GM18519 (cell line): ENCODE results near the gene GRAMD1B.

Source experiments
- ATAC-seq: cut with Tn5 transposase; IDR thresholded peaks from one replicate; pipeline ENCODE4 v1.9.1; 2021; ENCODE audit warnings: mild to moderate bottlenecking, moderate library complexity; ENCODE audit not compliant: unreplicated experiment, low FRiP score

Gene GRAMD1B

GRCh38 chr11:123472236-123472935, 42.3 kb downstream of the GRAMD1B start:
- no peak for ATAC-seq

- ATAC-seq: no peak
Observed at GRCh38 chr11:123473941-123474677, 44.0 kb downstream of the GRAMD1B start.

GRCh38 chr11:123474994-123475393, 44.9 kb downstream of the GRAMD1B start:
- no peak for ATAC-seq

DNA sequence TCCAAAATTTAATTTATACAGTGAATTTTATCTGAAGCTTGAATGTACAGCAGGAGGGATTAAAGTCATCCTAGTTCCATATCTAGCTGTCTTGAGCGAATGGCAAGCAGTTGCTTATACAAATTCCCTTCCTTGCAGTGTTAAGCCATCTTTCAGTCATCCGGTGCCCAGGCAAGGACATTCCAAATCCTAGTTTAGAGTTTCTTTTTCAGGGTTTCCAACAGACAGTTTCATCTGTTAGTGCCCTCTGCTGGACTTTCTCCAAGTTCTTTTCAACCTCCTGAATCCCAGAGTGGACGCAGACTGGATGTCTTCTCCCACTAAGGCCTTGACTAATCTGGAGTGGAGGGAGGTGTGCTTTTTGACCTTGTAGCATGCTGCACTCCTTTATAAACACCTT, 45.4 kb downstream of the GRAMD1B start:
- ATAC-seq: no peak

DNA sequence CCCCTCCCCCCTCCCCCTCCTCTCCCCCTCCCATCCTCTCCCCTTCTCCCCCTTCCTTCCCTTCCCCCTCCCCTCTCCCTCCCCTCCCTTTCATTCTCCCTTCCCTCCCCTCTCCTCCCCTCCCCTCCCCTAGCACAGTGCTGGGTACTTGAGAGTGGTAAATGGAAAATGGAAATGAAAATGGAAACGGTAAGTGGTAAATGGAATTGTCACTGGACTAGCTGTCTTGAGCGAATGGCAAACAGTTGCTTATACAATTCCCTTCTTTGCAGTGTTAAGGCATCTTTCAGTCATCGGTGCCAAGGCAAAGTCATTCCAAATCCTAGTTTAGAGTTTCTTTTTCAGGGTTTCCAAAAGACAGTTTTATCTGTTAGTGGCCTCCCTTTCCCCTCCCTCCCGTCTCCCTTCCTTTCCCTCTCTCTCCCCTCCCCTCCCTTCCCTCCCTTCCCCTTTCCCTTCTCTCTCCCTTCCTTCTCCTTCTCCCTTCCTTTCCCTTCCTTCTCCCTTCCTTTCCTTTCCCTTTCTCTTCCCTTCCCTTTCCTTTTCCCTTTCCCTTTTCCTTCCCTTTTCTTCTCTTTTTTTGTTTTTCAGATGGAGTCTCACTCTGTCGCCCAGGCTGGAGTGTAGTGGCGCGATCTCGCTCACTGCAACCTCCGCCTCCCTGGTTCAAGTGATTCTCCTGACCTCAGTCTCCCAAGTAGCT, 47.3 kb downstream of the GRAMD1B start:
- ATAC-seq: no peak

GRCh38 chr11:123478352-123478987, 48.4 kb downstream of the GRAMD1B start:
- no peak for ATAC-seq

DNA sequence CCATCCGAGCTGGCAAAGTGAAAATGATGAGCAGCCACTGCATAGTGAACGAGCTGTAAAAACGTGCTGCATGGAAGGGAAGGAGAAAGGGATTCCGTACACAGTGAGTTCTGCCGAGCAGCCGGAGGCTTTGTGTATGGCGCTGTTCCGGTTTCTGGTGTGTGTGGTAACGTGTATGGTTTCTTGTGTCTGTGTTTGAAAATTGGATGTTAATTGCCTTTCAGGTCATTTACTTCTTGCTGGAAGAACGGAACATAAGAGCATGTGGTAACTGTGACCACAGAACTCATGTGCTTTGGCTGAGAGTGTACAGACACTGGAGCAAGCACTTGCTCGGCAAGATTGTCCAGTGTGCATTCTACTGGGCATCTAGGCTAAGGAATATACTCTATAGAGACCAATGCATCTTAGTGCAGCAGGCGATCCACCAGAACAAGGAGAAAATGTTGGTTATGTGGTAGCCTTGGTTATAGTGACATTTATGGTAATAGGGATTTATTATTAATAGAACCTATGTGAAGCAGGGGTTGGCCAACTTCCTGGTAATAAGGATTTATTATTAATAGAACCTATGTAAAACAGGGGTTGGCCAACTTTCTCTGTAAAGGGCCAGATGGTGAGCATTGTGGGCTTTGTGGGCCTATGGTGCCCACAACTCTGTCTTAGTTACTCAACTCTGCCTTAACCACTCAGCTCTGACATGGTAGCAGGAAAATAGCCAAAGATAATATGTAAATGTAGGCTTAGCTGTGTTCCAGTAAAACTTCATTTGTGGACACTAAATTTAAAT, 49.2 kb downstream of the GRAMD1B start:
- no peak for ATAC-seq

DNA sequence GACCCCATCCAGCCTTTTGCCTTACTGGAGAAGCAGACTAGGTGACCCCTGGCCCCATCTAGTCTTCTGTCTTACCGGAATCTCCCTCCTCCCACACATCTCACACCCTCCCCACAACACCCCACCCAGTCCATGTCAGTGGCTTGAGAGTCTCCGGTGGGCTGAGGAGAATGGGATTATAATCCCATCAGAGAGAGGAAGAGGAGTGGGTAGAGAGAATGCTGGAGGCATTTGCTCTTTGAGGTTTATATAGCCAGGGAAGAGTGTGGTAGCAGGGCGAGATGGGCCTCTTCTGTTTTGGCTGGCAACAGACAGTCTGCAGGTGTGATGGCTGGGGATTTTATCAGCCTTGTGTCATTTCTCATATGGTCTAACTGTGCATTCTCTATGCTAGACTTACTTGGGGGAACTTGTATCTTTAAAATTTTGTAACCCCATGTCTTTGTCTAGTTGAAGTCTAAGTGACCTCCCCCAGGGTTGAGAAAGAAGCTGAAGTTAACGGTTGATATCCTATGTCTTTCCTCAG, 50.3 kb downstream of the GRAMD1B start:
- peak; percentile 33 for ATAC-seq

DNA sequence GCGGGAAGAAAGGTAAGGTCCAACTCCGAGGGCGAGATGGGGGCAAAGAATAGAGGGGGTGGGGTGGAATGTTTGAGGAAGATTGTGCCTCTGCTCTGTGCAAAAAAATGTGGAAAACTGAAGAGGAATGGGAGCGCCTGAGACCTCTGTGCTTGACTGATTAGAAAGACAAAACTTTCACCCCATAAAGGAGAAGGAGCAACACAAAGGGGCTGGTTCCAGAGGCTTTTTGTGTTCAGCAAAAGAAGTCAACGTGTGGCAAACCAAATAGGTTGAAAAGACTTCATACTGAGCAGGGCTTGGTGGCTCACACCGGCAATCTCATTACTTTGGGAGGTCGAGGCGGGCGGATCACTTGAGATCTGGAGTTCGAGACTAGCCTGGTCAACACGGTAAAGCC, 50.8 kb downstream of the GRAMD1B start:
- no peak for ATAC-seq

GRCh38 chr11:123481640-123482039, 51.6 kb downstream of the GRAMD1B start:
- no peak for ATAC-seq

DNA sequence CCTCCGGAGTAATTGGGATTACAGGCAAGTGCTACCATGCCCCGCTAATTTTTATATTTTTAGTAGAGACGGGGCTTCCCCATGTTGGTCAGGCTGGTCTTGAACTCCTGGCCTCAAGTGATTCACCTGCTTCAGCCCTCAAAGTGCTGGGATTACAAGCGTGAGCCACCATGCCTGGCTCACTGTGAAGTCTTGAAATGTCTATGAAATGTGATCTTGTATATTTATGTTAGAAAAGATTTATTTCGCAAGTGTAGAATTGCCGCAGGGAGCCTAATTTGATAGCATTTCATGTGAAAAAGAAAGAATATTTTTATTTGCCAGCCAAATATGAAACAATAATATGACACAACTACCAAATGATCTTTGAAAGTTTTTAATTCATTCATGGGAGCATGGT, 52.1 kb downstream of the GRAMD1B start:
- no peak for ATAC-seq

GRCh38 chr11:123483058-123483457, 53.0 kb downstream of the GRAMD1B start:
- ATAC-seq: no peak

- no peak for ATAC-seq
Observed at GRCh38 chr11:123483466-123483865, 53.4 kb downstream of the GRAMD1B start.

- no peak for ATAC-seq
Observed at GRCh38 chr11:123484448-123484847, 54.4 kb downstream of the GRAMD1B start.

DNA sequence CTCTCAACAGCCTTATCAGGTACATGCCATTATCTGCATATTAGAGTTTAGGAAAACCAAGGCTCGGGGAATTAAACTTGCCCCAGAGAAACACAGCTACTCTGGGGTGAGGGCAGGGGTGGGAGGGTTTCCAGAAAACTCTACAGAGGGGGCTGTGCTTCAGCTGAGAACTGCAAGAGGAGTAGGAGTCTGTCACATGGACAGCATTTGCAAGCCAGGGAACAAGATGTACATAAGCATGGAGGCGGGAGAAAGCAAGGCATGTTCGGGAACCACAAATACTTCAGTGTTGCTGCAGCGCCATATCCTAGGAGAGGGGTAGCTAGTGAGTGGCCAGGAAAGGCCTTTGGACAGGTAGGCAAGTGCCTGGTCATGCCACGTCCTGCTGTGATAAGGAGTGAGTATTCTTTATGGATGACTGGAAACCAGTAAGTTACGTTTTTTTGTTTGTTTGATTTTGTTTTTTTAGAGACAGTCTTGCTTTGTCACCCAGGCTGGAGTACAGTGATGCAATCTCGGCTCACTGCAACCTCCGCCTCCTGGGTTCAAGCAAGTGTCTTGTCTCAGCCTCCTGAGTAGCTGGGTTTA, 57.2 kb downstream of the GRAMD1B start:
- ATAC-seq: no peak

GRCh38 chr11:123490527-123490926, 60.5 kb downstream of the GRAMD1B start:
- ATAC-seq: no peak

- no peak for ATAC-seq
Observed at GRCh38 chr11:123491241-123491640, 61.2 kb downstream of the GRAMD1B start.

- no peak for ATAC-seq
Observed at GRCh38 chr11:123493349-123494063, 63.4 kb downstream of the GRAMD1B start.
